ENCODE results near the gene PPP4R2.
"Not testable (repeated sequence)": the region's sequence is repeated elsewhere in the genome, so short reads cannot be mapped to it uniquely, and the experiment has no call there.

The PPP4R2 gene

DNA sequence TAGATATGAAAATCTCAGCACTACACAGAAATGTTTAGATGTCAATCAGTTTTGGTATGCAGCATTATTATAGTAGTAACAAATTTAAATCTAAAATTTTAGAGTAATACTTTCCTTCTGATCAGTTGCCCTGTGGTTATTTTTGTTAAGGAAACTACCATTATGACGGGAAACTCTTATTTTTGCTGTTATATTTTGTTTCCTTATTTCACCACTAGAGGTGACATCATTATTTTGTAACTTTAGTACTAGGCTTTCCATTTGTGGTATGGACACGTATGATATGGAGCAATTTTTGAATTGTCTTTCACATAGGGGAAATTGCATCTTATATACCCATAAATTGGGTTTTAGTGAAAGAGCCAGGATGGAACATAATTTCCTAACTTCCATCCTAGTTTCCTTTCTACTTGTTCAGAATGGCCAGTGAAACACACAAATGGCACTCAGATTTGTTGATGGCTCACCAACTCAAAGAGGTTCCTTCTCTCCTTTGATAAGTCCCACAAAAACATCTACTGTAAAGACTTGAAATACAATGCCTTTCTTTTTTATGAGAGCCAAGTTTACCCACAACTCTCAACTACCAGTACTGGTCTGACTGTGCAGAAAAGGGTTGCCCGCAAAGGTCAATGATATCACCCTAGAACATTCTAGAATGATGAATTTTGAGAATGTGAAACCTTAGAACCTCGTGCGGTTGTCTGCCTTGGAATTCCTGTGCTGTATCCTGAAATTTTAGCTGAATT, 19.4 kb upstream of the PPP4R2 start:
- DNase-seq: peak; percentile 97

GRCh38 chr3:72982609-72983366, 13.8 kb upstream of the PPP4R2 start:
- peak; percentile 76 for DNase-seq

- DNase-seq: no peak
Observed at GRCh38 chr3:72985576-72985975, 11.0 kb upstream of the PPP4R2 start.

GRCh38 chr3:72990701-72991395, 5.8 kb upstream of the PPP4R2 start:
- DNase-seq: peak; percentile 78

GRCh38 chr3:72991522-72991921, 5.1 kb upstream of the PPP4R2 start:
- DNase-seq: no peak

DNA sequence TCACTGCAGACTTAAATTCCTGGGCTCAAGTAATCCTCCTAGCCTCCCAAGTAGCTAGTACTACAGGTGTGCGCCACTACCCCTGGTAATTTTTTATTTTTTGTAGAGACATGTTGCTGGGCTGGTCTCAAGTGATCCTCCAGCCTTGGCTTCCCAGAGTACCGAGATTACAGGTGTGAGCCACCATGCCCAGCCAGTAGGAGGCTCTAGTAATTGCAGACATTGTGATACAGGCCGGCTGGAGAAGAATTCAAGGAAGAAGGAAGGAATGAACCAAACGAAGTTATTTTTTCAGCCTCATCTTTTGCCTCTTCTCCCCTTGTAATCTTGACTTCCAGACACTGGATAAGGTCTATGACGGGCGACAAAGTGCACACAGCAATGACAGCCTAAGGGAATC, 3.2 kb upstream of the PPP4R2 start:
- DNase-seq: no peak

GRCh38 chr3:72995337-72995736, 1.3 kb upstream of the PPP4R2 start:
- no peak for DNase-seq

DNA sequence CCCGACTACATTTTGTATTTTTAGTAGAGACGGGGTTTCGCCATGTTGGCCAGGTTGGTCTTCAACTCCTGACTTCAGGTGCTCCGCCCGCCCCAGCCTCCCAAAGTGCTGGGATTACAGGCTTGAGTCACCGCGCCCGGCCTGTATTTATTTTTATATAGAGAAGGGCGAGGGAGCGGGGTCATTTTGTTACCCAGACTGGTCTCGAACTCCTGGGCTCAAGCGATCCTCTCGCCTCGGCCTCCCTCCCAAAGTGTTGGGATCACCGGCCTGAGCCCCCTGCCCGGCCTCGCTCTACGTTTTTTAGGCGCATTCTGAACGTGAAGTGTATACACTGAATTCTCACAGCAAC, 514 bp upstream of the PPP4R2 start:
- no peak for DNase-seq

- DNase-seq: peak; percentile 81
Observed at GRCh38 chr3:72997421-72997961, 880 bp downstream of the PPP4R2 start.

DNA sequence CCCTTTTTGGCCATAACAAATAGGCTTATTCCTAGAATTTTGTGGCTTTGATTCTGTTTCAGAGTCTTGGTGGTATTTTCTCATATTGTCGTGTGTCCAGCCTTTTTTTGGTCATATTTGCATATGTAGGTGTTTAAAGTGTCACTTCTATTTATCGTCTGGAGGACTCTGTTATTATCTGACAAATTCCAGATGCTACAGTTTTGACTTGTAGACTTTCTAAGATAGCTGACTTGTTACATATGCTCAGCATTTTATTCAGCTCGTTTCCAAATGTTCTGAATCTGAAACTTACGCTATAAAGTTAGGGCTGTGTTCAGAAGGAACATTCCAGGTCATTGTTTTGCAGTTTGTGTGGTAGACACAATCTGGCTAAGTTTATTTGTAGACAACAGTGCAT, 1.9 kb downstream of the PPP4R2 start:
- DNase-seq: no peak

GRCh38 chr3:72999951-73000350, 3.3 kb downstream of the PPP4R2 start:
- DNase-seq: peak; percentile 62

- DNase-seq: not testable (repeated sequence)
Observed at GRCh38 chr3:73003050-73003449, 6.4 kb downstream of the PPP4R2 start.

GRCh38 chr3:73004316-73004715, 7.7 kb downstream of the PPP4R2 start:
- DNase-seq: no peak

GRCh38 chr3:73007992-73008712, 11.5 kb downstream of the PPP4R2 start:
- no peak for DNase-seq

GRCh38 chr3:73009008-73009407, 12.4 kb downstream of the PPP4R2 start:
- DNase-seq: no peak

- DNase-seq: no peak
Observed at GRCh38 chr3:73009750-73010149, 13.1 kb downstream of the PPP4R2 start.

- DNase-seq: no peak
Observed at GRCh38 chr3:73010158-73010557, 13.5 kb downstream of the PPP4R2 start.

GRCh38 chr3:73018298-73018697, 21.7 kb downstream of the PPP4R2 start:
- DNase-seq: no peak

DNA sequence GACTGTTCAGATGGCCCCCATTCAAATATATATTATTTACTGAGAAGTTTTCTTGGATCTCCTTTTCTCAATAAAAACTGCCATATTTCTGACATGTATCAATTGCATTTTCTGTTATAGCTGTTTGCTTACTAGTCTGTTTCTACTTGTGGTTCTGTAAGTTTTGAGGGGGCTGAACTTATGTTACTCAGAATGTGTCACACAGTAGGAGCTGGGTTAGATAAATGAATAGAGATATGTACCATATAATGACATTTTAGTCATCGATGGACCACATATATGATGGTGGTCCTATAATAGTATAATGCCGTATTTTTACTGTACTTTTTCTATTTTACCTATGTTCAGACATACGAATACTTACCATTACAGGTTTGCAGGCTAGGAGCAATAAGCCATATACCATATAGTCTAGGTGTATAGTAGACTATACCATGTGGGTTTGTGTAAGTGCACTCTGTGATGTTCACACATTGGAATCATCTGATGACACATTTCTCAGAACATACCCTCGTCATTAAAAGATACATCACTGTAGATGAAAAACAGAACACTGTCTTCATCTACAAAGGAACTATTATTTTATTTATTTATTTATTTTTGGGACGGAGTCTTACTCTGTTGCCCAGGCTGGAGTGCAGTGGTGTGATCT, 22.3 kb downstream of the PPP4R2 start:
- no peak for DNase-seq

- peak; percentile 25 for DNase-seq
Observed at GRCh38 chr3:73021301-73021835, 24.8 kb downstream of the PPP4R2 start.

GRCh38 chr3:73024836-73025235, 28.2 kb downstream of the PPP4R2 start:
- no peak for DNase-seq

DNA sequence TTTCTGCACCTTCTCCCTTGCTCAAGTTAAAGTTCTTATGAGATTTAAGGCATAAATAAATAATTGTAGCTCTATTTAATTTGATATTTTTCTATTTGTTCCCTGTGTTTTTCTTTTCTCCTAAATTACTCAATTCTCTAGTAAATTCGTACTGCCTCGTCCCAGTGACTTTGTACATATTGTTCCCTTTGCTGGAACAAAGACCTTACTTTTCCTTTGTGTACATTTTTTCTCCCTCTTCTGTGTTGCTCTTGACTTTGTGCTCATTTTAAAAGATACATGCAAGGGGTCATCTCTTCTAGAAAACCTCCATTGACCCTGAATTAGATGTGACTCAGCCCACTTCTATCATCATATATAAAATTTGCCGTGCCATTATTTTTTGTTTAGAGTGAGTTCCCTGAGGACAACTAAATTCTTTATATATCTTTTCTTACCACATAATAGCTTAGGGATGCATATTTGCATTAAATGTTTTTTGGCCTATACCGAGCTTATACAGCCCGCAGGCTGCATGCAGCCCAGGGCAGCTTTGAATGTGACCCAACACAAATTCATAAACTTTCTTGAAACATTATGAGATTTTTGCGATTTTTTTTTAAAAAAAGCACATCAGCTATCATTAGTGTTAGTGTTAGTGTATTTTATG, 29.6 kb downstream of the PPP4R2 start:
- DNase-seq: no peak

Data from inflammatory macrophage treated with lipopolysaccharide for 4 hours (primary cell).